Calu3 (cell line): ENCODE results near the gene C19orf25. TPM values are rescaled to one million over a fixed set of nuclear protein-coding genes. Genes with fewer than 3 reads are reported as not detected.

Experiments
- BruUV-seq: library from RNA; stranded (reverse); fragments of 400-500 nt; replicated peaks from 2 replicates; lab custom pipeline; 2021; lab: Mats Ljungman, UMichigan
- CTCF ChIA-PET: fragments of 300-600 bp; sonication (Branson Sonifier 250); formaldehyde crosslinking; loops from one replicate; lab custom pipeline; 2022; ENCODE audit warnings: antibody characterized with exemption; lab: Charles Lee
- DNase-seq: peaks from one replicate; pipeline ENCODE4 v3.0.0; 2022
- H3K27ac Mint-ChIP-seq: one replicate; pipeline ENCODE4 v1.8.0; 2022; ENCODE audit warnings: mixed read lengths; ENCODE audit not compliant: unreplicated experiment
- H3K27me3 Mint-ChIP-seq: one replicate; pipeline ENCODE4 v1.8.0; 2022; ENCODE audit warnings: mixed read lengths; ENCODE audit not compliant: unreplicated experiment
- H3K36me3 Mint-ChIP-seq: one replicate; pipeline ENCODE4 v1.8.0; 2022; ENCODE audit warnings: mild to moderate bottlenecking, moderate library complexity, mixed read lengths; ENCODE audit not compliant: insufficient read depth, unreplicated experiment
- H3K4me1 Mint-ChIP-seq: one replicate; pipeline ENCODE4 v1.8.0; 2022; ENCODE audit warnings: mild to moderate bottlenecking, low read depth, mixed read lengths; ENCODE audit not compliant: unreplicated experiment
- H3K4me3 Mint-ChIP-seq: one replicate; pipeline ENCODE4 v1.8.0; 2022; ENCODE audit warnings: mild to moderate bottlenecking, low read depth, moderate library complexity, mixed read lengths; ENCODE audit not compliant: unreplicated experiment
- H3K9me3 Mint-ChIP-seq: one replicate; pipeline ENCODE4 v1.8.0; 2022; ENCODE audit warnings: low read depth, mixed read lengths; ENCODE audit not compliant: unreplicated experiment
- CTCF ChIP-seq: fragments of 200-600 bp; IDR thresholded peaks from one replicate; pipeline ENCODE4 v1.8.0; 2022; ENCODE audit warnings: antibody characterized with exemption; ENCODE audit not compliant: unreplicated experiment
- intact Hi-C: fragments of 100-400 bp; cut with micrococcal nuclease; formaldehyde crosslinking; loops from one replicate; pipeline ENCODE4 v1.10.0; 2022; ENCODE audit not compliant: unreplicated experiment
- total RNA-seq: library from RNA; stranded (reverse); gene quantifications from 2 replicates; pipeline ENCODE4 v1.2.3, GENCODE V29; 2022

C19orf25 gene
- total RNA-seq, 1 experiment from 2014 or later = 33.7 TPM

GRCh38 chr19:1438933-1439354, 40.1 kb downstream of the C19orf25 start:
- intact Hi-C loops = no loop called here
- BruUV-seq = no TSS peak
- TF ChIP-seq CTCF = no peak
- CTCF ChIA-PET = no interaction called here
- H3K27ac Mint-ChIP-seq = peak overlapping the region; percentile 99
- H3K9me3 Mint-ChIP-seq = no peaks in the 10 kb centered on the region
- DNase-seq = no peak
- no peaks in the 10 kb centered on the region for H3K27me3 Mint-ChIP-seq
- peaks cover 58% of the 10 kb centered on the region for H3K36me3 Mint-ChIP-seq
- no peaks in the 10 kb centered on the region for H3K4me1 Mint-ChIP-seq
- peak overlapping the region; percentile 95 for H3K4me3 Mint-ChIP-seq

GRCh38 chr19:1438035-1438932, 40.7 kb downstream of the C19orf25 start, which contains the start of gene RPS15:
Gene RPS15 (plus strand): TSS chr19:1438396. CDS start chr19:1438426, 30 bp downstream.
- no peaks in the 10 kb centered on the region for H3K27me3 Mint-ChIP-seq
- peak; percentile 90 for DNase-seq
- H3K4me1 Mint-ChIP-seq = no peaks in the 10 kb centered on the region
- intact Hi-C loops = no loop called here
- H3K36me3 Mint-ChIP-seq = peaks cover 56% of the 10 kb centered on the region
- H3K27ac Mint-ChIP-seq = peak within 1 kb of the TSS; percentile 99
- peak within 1 kb of the TSS; percentile 95 for H3K4me3 Mint-ChIP-seq
- no peaks in the 10 kb centered on the region for H3K9me3 Mint-ChIP-seq
- CTCF ChIA-PET = no interaction called here
- TSS peak; percentile 80 for BruUV-seq
- TF ChIP-seq CTCF = peak; percentile 78

- Mint-ChIP-seq H3K4me1 (no peaks in the 10 kb centered on the region), H3K27me3 (no peaks in the 10 kb centered on the region), H3K4me3 (peak overlapping the region; percentile 95), H3K27ac (no peak overlapping the region), H3K9me3 (no peaks in the 10 kb centered on the region), H3K36me3 (peaks cover 53% of the 10 kb centered on the region)
- CTCF ChIA-PET = no interaction called here
- no peak for DNase-seq
- TF ChIP-seq CTCF = no peak
- intact Hi-C loops = no loop called here
- no TSS peak for BruUV-seq
Observed at GRCh38 chr19:1437609-1438008, 41.4 kb downstream of the C19orf25 start.

GRCh38 chr19:1435378-1435989, 43.5 kb downstream of the C19orf25 start:
- no peaks in the 10 kb centered on the region for H3K9me3 Mint-ChIP-seq
- H3K27me3 Mint-ChIP-seq = no peaks in the 10 kb centered on the region
- CTCF ChIA-PET = no interaction called here
- no peak for TF ChIP-seq CTCF
- no peak for DNase-seq
- H3K4me1 Mint-ChIP-seq = no peaks in the 10 kb centered on the region
- H3K36me3 Mint-ChIP-seq = peaks cover 42% of the 10 kb centered on the region
- BruUV-seq = no TSS peak
- intact Hi-C loops = no loop called here
- no peak overlapping the region for H3K27ac Mint-ChIP-seq
- H3K4me3 Mint-ChIP-seq = no peak overlapping the region
